HT1080 (cell line): Measurements from ENCODE around the gene THSD8. TPM values are rescaled to one million over a fixed set of nuclear protein-coding genes. Genes with fewer than 3 reads are reported as not detected.

Experiments used
- DNase-seq: peaks from one replicate; pipeline ENCODE4 v3.0.0-alpha.2; 2015; ENCODE audit warnings: low read depth
- small RNA-seq: library from RNA; depleted of rRNA; stranded (forward); fragments of <200 nt; gene quantifications from one replicate; pipeline ENCODE3, GENCODE V24; 2014
- total RNA-seq: library from RNA; depleted of rRNA; stranded (reverse); fragments of >200 nt; shearing (Covaris generic); gene quantifications from 2 replicates; pipeline ENCODE4 v1.2.3, GENCODE V29; 2014; rRNA removed

Gene THSD8
- total RNA-seq, 1 experiment from 2014 or later, result not detected

DNA sequence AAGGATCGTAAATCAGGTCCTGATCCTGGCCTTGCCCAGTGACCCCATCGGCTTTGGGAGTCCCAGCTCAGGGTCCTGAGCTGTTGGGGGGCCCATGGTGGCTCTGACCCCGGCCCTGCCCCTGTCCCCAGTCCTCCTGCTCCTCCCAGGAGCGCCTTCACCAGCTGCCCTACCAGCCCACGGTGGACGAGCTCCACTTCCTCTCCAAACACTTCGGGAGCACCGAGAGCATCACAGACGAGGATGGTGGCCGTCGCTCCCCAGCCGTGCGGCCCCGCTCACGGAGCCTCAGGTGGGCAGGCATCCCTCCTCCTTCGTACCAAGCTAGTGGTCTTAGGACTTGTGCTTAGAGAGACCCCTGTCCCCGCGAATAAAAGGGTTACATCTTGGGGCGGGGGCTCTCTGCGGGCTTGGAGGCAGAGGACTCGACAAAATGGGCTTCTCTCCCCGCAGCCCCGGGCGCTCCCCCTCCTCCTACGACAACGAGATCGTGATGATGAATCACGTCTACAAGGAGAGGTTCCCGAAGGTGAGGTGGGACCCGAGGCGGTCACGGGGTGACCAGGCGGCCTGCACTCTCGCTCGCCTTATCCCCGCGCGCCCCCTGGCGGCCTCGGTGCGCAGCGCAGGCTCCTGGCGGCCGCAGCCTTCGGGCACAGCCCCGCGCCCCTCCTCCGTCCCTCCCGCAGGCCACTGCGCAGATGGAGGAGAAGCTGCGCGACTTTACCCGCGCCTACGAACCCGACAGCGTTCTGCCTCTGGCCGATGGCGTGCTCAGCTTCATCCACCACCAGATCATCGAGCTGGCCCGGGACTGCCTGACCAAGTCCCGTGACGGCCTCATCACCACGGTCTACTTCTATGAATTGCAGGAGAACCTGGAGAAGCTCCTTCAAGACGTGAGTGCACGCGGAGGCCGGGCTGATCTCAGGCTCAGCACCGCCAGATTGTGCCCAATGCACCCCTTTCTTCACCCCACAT lies 45.6 kb downstream of the THSD8 start:
- peak; percentile 80 for DNase-seq

Small RNA genes lying within 50 kb of the gene (small RNA-seq; reads per million reads assigned to genes)
- gene MIR5684 (not detected), gene MIR6794 (not detected)

Other genes starting within 250 kb of the THSD8 start
- 3.4 and 7.0 TPM in 2 replicates for gene ZNF490, start 191.3 kb upstream of the THSD8 start, total RNA-seq
- gene ZNF791, start 191.1 kb upstream of the THSD8 start, total RNA-seq, result 19.9 and 20.5 TPM in 2 replicates
- gene MAN2B1, start 135.3 kb upstream of the THSD8 start, total RNA-seq, result 31.2 and 38.5 TPM in 2 replicates
- gene WDR83, start 135.3 kb upstream of the THSD8 start, total RNA-seq, result 12.5 and 18.2 TPM in 2 replicates
- gene DHPS, start 120.2 kb upstream of the THSD8 start, total RNA-seq, result 90.0 and 103 TPM in 2 replicates
- gene GNG14, start 114.1 kb upstream of the THSD8 start, total RNA-seq, result not detected in 2 replicates
- 14.0 and 22.2 TPM in 2 replicates for gene FBXW9, start 105.4 kb upstream of the THSD8 start, total RNA-seq
- 11.8 and 19.1 TPM in 2 replicates for gene TNPO2, start 78.1 kb upstream of the THSD8 start, total RNA-seq
- 290 and 342 TPM in 2 replicates for gene TRIR, start 67.4 kb upstream of the THSD8 start, total RNA-seq
- 138 and 140 TPM in 2 replicates for gene GET3, start 64.6 kb upstream of the THSD8 start, total RNA-seq
- gene BEST2, start 50.3 kb upstream of the THSD8 start, total RNA-seq, result not detected in 2 replicates
- 4.7 and 6.9 TPM in 2 replicates for gene HOOK2, start 26.5 kb upstream of the THSD8 start, total RNA-seq
- gene JUNB, start 10.6 kb upstream of the THSD8 start, total RNA-seq, result 33.9 and 38.1 TPM in 2 replicates
- 88.6 and 94.3 TPM in 2 replicates for gene PRDX2, start 269 bp upstream of the THSD8 start, total RNA-seq
- gene RNASEH2A, start 4.5 kb downstream of the THSD8 start, total RNA-seq, result 52.9 and 68.6 TPM in 2 replicates
- gene RTBDN, start 32.5 kb downstream of the THSD8 start, total RNA-seq, result not detected in 2 replicates
- gene MAST1, start 36.4 kb downstream of the THSD8 start, total RNA-seq, result 1.9 and 3.2 TPM in 2 replicates
- gene DNASE2, start 79.4 kb downstream of the THSD8 start, total RNA-seq, result 0.70 and 0.74 TPM in 2 replicates
- not detected in 2 replicates for gene KLF1, start 85.1 kb downstream of the THSD8 start, total RNA-seq
- 29.0 and 29.7 TPM in 2 replicates for gene GCDH, start 89.1 kb downstream of the THSD8 start, total RNA-seq
- 0.24 TPM in 1 of 2 replicates, not detected in the other for gene SYCE2, start 117.2 kb downstream of the THSD8 start, total RNA-seq
- 192 and 239 TPM in 2 replicates for gene FARSA, start 131.6 kb downstream of the THSD8 start, total RNA-seq
- gene CALR, start 136.5 kb downstream of the THSD8 start, total RNA-seq, result 1,453 and 1,684 TPM in 2 replicates
- gene RAD23A, start 143.8 kb downstream of the THSD8 start, total RNA-seq, result 178 and 212 TPM in 2 replicates
- 75.2 and 77.3 TPM in 2 replicates for gene GADD45GIP1, start 155.2 kb downstream of the THSD8 start, total RNA-seq
- 0.17 and 0.31 TPM in 2 replicates for gene DAND5, start 167.5 kb downstream of the THSD8 start, total RNA-seq
- gene NFIX, start 193.4 kb downstream of the THSD8 start, total RNA-seq, result 12.4 and 21.7 TPM in 2 replicates